Chondrocyte (in vitro differentiated cells): ENCODE data around the gene NSD1. TPM values are rescaled to one million over a fixed set of nuclear protein-coding genes. Genes with fewer than 3 reads are reported as not detected.

Source experiments
- DNase-seq: peaks from one replicate; pipeline ENCODE4 v3.0.0; 2021; ENCODE audit warnings: mixed read lengths, low spot score
- H3K27ac Mint-ChIP-seq: one replicate; pipeline ENCODE4 v1.8.0; 2021; ENCODE audit warnings: mild to moderate bottlenecking, moderate library complexity, mixed read lengths; ENCODE audit not compliant: unreplicated experiment
- H3K27me3 Mint-ChIP-seq: 2 replicates; pipeline ENCODE4 v1.8.0; 2021; ENCODE audit warnings: low read depth, mixed read lengths
- H3K36me3 Mint-ChIP-seq: 2 replicates; pipeline ENCODE4 v1.8.0; 2021; ENCODE audit warnings: low read depth, mixed read lengths
- H3K4me1 Mint-ChIP-seq: 2 replicates; pipeline ENCODE4 v1.8.0; 2021; ENCODE audit warnings: low read depth, mild to moderate bottlenecking, mixed read lengths
- H3K4me3 Mint-ChIP-seq: one replicate; pipeline ENCODE4 v1.8.0; 2021; ENCODE audit warnings: mild to moderate bottlenecking, moderate library complexity, mixed read lengths; ENCODE audit not compliant: unreplicated experiment
- H3K9me3 Mint-ChIP-seq: 2 replicates; pipeline ENCODE4 v1.8.0; 2021; ENCODE audit warnings: low read depth, mixed read lengths
- total RNA-seq: library from RNA; stranded (reverse); gene quantifications from 3 replicates; pipeline ENCODE4 v1.2.1, GENCODE V29; 2021
- TF ChIP-seq, protein P1 (sequence below): fragments of 200-600 bp; sonication (generic); IDR thresholded peaks from 2 replicates; pipeline ENCODE4 v1.5.0; 2021; ENCODE audit warnings: antibody characterized with exemption, mild to moderate bottlenecking, moderate library complexity

The NSD1 gene
- total RNA-seq, 1 donor from 2014 or later: 67.3 TPM

GRCh38 chr5:177316005-177316404 lies 182.4 kb downstream of the NSD1 start:
- H3K4me3 Mint-ChIP-seq: no peak overlapping the region
- H3K4me1 Mint-ChIP-seq: peaks cover 14% of the 10 kb centered on the region
- H3K27ac Mint-ChIP-seq: no peak overlapping the region
- no peaks in the 10 kb centered on the region for H3K9me3 Mint-ChIP-seq
- peak; percentile 10 for DNase-seq
- TF ChIP-seq, protein P1, sequence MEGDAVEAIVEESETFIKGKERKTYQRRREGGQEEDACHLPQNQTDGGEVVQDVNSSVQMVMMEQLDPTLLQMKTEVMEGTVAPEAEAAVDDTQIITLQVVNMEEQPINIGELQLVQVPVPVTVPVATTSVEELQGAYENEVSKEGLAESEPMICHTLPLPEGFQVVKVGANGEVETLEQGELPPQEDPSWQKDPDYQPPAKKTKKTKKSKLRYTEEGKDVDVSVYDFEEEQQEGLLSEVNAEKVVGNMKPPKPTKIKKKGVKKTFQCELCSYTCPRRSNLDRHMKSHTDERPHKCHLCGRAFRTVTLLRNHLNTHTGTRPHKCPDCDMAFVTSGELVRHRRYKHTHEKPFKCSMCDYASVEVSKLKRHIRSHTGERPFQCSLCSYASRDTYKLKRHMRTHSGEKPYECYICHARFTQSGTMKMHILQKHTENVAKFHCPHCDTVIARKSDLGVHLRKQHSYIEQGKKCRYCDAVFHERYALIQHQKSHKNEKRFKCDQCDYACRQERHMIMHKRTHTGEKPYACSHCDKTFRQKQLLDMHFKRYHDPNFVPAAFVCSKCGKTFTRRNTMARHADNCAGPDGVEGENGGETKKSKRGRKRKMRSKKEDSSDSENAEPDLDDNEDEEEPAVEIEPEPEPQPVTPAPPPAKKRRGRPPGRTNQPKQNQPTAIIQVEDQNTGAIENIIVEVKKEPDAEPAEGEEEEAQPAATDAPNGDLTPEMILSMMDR: no peak
- no peaks in the 10 kb centered on the region for H3K27me3 Mint-ChIP-seq
- H3K36me3 Mint-ChIP-seq: peaks cover 2% of the 10 kb centered on the region

DNA sequence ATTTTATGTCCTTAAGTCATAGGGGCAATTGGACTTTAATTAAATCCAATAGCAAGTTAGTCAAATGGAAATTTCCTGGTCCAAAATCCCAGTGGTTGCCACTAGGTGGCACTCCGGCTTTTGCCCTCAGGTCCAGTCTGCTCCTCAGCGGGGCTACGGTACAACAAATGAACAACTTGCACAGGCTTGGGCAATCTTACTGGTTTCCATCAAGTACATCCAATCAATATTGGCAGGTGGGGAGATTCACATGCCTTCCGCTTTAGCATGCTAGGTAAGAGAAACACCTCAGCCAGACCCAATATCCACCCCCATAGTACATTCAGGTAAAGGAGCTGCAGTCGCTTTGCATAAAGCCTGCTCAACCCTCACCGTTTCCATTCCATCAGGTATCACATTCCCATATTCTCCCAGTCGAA lies 184.4 kb downstream of the NSD1 start:
- TF ChIP-seq, protein P1: peak; percentile 91
- DNase-seq: no peak
- no peaks in the 10 kb centered on the region for H3K9me3 Mint-ChIP-seq
- H3K4me3 Mint-ChIP-seq: no peak overlapping the region
- H3K27me3 Mint-ChIP-seq: no peaks in the 10 kb centered on the region
- peaks cover 2% of the 10 kb centered on the region for H3K36me3 Mint-ChIP-seq
- no peak overlapping the region for H3K27ac Mint-ChIP-seq
- H3K4me1 Mint-ChIP-seq: peaks cover under 1% of the 10 kb centered on the region

GRCh38 chr5:177319913-177320588 lies 186.5 kb downstream of the NSD1 start:
- Mint-ChIP-seq H3K4me3 (no peak overlapping the region), H3K27ac (no peak overlapping the region), H3K27me3 (no peaks in the 10 kb centered on the region), H3K36me3 (peaks cover 7% of the 10 kb centered on the region), H3K9me3 (no peaks in the 10 kb centered on the region), H3K4me1 (no peaks in the 10 kb centered on the region)
- TF ChIP-seq, protein P1: no peak
- DNase-seq: no peak

- Mint-ChIP-seq H3K27me3 (no peaks in the 10 kb centered on the region), H3K36me3 (peaks cover 7% of the 10 kb centered on the region), H3K27ac (no peak overlapping the region), H3K4me1 (peaks cover 1% of the 10 kb centered on the region), H3K4me3 (no peak overlapping the region), H3K9me3 (no peaks in the 10 kb centered on the region)
- DNase-seq: no peak
- TF ChIP-seq, protein P1: no peak
Observed at GRCh38 chr5:177320879-177321278, 187.3 kb downstream of the NSD1 start.

GRCh38 chr5:177325868-177326381 lies 192.4 kb downstream of the NSD1 start:
- H3K4me3 Mint-ChIP-seq: no peak overlapping the region
- H3K27ac Mint-ChIP-seq: no peak overlapping the region
- no peaks in the 10 kb centered on the region for H3K27me3 Mint-ChIP-seq
- H3K36me3 Mint-ChIP-seq: peaks cover 9% of the 10 kb centered on the region
- no peak for DNase-seq
- peaks cover 21% of the 10 kb centered on the region for H3K4me1 Mint-ChIP-seq
- no peaks in the 10 kb centered on the region for H3K9me3 Mint-ChIP-seq
- TF ChIP-seq, protein P1: no peak
